IPS-18a (cell line): ENCODE data around the gene TEX54.
"Not testable (repeated sequence)": the region's sequence is repeated elsewhere in the genome, so short reads cannot be mapped to it uniquely, and the experiment has no call there.

Experiments used
- H3K27ac ChIP-seq: one replicate; pipeline ENCODE4 v1.5.1; 2013; ENCODE audit warnings: low read length
- H3K27me3 ChIP-seq: one replicate; pipeline ENCODE4 v1.6.1; 2013; ENCODE audit warnings: mild to moderate bottlenecking, low read length; ENCODE audit not compliant: control insufficient read depth, insufficient read depth
- H3K36me3 ChIP-seq: one replicate; pipeline ENCODE4 v1.6.1; 2013; ENCODE audit warnings: low read depth, low read length; ENCODE audit not compliant: control insufficient read depth
- H3K4me1 ChIP-seq: one replicate; pipeline ENCODE4 v1.6.1; 2013; ENCODE audit warnings: low read depth, low read length; ENCODE audit not compliant: control insufficient read depth
- H3K4me3 ChIP-seq: one replicate; pipeline ENCODE4 v1.5.1; 2013; ENCODE audit warnings: low read length
- H3K9ac ChIP-seq: one replicate; pipeline ENCODE4 v1.6.1; 2013; ENCODE audit warnings: mild to moderate bottlenecking, low read length, moderate library complexity
- H3K9me3 ChIP-seq: one replicate; pipeline ENCODE4 v1.6.1; 2013; ENCODE audit warnings: low read depth, low read length; ENCODE audit not compliant: control insufficient read depth

The TEX54 gene

GRCh38 chr11:62853279-62853965 lies 20.8 kb upstream of the TEX54 start:
- Histone ChIP-seq H3K9ac (peak overlapping the region; percentile 98), H3K36me3 (peaks cover 38% of the 10 kb centered on the region), H3K4me3 (peak overlapping the region; percentile 83)

GRCh38 chr11:62852523-62853188 lies 20.0 kb upstream of the TEX54 start:
- peak overlapping the region; percentile 98 for H3K9ac ChIP-seq
- H3K4me1 ChIP-seq = peaks cover 6% of the 10 kb centered on the region
- peak overlapping the region; percentile 83 for H3K4me3 ChIP-seq
- H3K27ac ChIP-seq = no peak overlapping the region
- H3K9me3 ChIP-seq = no peaks in the 10 kb centered on the region
- H3K27me3 ChIP-seq = no peaks in the 10 kb centered on the region
- peaks cover 38% of the 10 kb centered on the region for H3K36me3 ChIP-seq

More at GRCh38 chr11:62853279-62853965, 20.8 kb upstream of the TEX54 start:
- H3K27ac ChIP-seq = no peak overlapping the region
- H3K27me3 ChIP-seq = no peaks in the 10 kb centered on the region
- H3K9me3 ChIP-seq = no peaks in the 10 kb centered on the region
- H3K4me1 ChIP-seq = peaks cover 12% of the 10 kb centered on the region

DNA sequence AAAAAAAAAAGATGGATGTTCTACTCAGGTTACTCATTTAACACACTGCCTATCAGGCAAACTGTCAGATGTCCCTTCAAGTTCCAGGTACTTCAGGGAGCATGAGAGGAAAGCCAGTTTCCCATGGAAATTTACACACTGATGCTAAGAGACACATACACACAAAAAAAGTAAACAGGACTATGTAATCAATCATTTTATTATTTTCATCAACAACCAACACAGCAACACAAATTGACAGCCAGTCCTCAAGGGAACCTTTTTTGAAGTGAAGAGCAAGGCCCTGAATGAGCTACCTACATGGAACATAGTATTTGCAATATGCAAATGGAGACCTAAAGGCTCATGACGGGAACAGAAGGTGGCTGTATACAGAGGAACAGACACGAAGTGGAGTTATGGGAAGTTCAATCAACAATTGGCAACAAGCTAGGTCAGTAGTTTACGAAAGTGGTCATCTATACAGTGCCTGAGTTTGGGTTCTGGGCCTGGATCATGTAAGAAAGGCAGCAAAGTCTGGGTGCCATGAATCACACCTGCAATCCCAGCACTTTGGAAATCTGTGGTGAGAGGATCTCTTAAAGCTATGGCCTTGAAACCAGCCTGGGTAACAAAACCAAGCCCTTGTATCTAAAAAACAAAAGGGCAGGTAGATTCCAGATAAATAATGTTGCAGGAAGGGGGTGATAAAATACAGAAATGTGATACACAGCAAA lies 19.3 kb upstream of the TEX54 start:
- H3K9ac ChIP-seq = peak overlapping the region; percentile 98
- H3K36me3 ChIP-seq = peaks cover 38% of the 10 kb centered on the region
- peaks cover 6% of the 10 kb centered on the region for H3K4me1 ChIP-seq
- H3K9me3 ChIP-seq = no peaks in the 10 kb centered on the region
- no peak overlapping the region for H3K27ac ChIP-seq
- no peaks in the 10 kb centered on the region for H3K27me3 ChIP-seq
- H3K4me3 ChIP-seq = peak overlapping the region; percentile 83

DNA sequence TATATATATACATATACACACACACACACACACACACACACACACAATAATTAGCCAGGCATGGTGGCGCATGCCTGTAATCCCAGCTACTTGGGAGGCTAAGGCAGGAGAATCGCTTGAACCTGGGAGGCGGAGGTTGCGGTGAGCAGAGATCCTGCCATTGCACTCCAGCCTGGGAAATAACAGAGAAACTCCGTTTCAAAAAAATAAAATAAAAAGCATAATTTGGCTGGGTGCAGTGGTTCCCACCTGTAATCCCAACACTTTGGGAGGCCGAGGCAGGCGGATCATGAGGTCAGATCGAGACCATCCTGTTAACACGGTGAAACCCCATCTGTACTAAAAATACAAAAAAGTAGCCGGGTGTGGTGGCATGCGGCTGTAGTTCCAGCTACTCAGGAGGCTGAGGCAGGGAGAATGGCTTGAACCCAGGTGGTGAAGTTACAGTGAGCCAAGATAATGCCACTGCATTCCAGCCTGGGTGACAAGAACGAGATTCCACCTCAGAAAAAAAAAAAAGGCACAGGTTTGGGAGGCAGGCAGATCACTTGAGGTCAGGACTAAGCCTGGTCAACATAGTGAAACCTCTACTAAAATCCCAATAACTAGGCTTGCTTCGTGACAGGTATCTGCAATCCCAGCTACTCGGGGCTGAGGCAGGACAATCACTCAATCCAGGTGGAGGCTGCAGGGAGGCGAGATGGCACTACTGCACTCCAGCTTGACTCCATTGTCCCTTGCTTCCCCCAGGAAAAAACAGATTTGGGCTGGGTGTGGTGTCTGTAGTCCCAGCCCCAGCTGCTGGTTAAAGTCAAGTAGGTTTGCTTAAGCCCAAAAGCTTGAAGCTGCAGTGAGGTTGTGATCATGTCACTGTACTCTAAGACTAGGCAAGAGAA lies 18.5 kb upstream of the TEX54 start:
- H3K4me3 ChIP-seq = no peak overlapping the region
- H3K27me3 ChIP-seq = no peaks in the 10 kb centered on the region
- H3K4me1 ChIP-seq = peaks cover 6% of the 10 kb centered on the region
- H3K9ac ChIP-seq = no peak overlapping the region
- peaks cover 38% of the 10 kb centered on the region for H3K36me3 ChIP-seq
- no peaks in the 10 kb centered on the region for H3K9me3 ChIP-seq
- H3K27ac ChIP-seq = no peak overlapping the region

GRCh38 chr11:62847767-62848314 lies 15.2 kb upstream of the TEX54 start:
- Histone ChIP-seq H3K27me3 (no peaks in the 10 kb centered on the region), H3K9ac (no peak overlapping the region), H3K9me3 (no peaks in the 10 kb centered on the region), H3K36me3 (peaks cover 13% of the 10 kb centered on the region), H3K4me1 (peaks cover under 1% of the 10 kb centered on the region), H3K4me3 (no peak overlapping the region), H3K27ac (no peak overlapping the region)

- Histone ChIP-seq H3K9ac (no peak overlapping the region), H3K9me3 (no peaks in the 10 kb centered on the region), H3K36me3 (no peaks in the 10 kb centered on the region), H3K4me3 (no peak overlapping the region), H3K27ac (no peak overlapping the region), H3K27me3 (no peaks in the 10 kb centered on the region), H3K4me1 (peaks cover 9% of the 10 kb centered on the region)
These were observed 13.5 kb upstream of the TEX54 start for GRCh38 chr11:62846177-62846576.

GRCh38 chr11:62844154-62844553 lies 11.5 kb upstream of the TEX54 start:
- H3K27ac ChIP-seq = no peak overlapping the region
- H3K27me3 ChIP-seq = no peaks in the 10 kb centered on the region
- H3K36me3 ChIP-seq = no peaks in the 10 kb centered on the region
- H3K9ac ChIP-seq = no peak overlapping the region
- H3K9me3 ChIP-seq = no peaks in the 10 kb centered on the region
- H3K4me3 ChIP-seq = no peak overlapping the region
- H3K4me1 ChIP-seq = peaks cover 9% of the 10 kb centered on the region

- H3K36me3 ChIP-seq = no peaks in the 10 kb centered on the region
- H3K27me3 ChIP-seq = no peaks in the 10 kb centered on the region
- H3K9ac ChIP-seq = no peak overlapping the region
- H3K4me3 ChIP-seq = no peak overlapping the region
- H3K9me3 ChIP-seq = no peaks in the 10 kb centered on the region
- H3K27ac ChIP-seq = no peak overlapping the region
- H3K4me1 ChIP-seq = peaks cover 9% of the 10 kb centered on the region
These were observed 10.8 kb upstream of the TEX54 start for GRCh38 chr11:62843466-62843865.

GRCh38 chr11:62842891-62843290 lies 10.2 kb upstream of the TEX54 start:
- not testable (repeated sequence) for H3K36me3 ChIP-seq, H3K4me1 ChIP-seq, H3K27me3 ChIP-seq, H3K9me3 ChIP-seq
- Histone ChIP-seq H3K9ac (peak overlapping the region; percentile 95), H3K27ac (peak overlapping the region; percentile 100), H3K4me3 (peak overlapping the region; percentile 72)

DNA sequence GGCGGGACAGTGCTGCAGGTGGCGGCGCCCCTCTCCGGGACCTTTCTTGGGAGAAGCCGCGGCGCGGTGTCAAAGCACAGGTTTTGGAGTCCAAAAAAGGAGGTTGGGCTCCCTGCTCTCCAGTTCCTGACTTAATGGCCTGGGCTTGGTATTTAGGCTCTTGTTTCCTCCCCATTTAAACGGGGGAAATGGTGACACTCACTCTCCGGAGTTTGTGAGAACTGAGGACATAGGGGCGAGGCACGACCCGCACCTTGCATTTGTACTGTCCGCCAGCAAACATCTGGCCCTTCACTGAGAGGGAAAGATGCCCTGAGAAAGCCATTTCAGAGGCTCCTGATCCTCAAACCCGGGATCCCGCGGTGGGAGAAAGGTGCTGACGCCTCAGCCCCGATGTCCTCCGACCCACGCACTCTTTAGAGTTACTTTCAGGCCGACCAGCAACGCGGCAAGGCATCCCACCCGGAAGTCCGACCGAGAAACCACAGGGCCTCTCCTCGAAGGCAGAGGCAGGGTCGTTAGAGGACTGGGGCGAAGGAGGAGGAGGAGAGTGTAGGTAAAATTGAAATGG lies 9.6 kb upstream of the TEX54 start:
- H3K36me3 ChIP-seq = peaks cover 4% of the 10 kb centered on the region
- peak overlapping the region; percentile 72 for H3K4me3 ChIP-seq
- peaks cover 9% of the 10 kb centered on the region for H3K4me1 ChIP-seq
- H3K9me3 ChIP-seq = no peaks in the 10 kb centered on the region
- peak overlapping the region; percentile 100 for H3K27ac ChIP-seq
- peak overlapping the region; percentile 95 for H3K9ac ChIP-seq
- H3K27me3 ChIP-seq = no peaks in the 10 kb centered on the region
